GM12878 (cell line): ENCODE measurements around the gene SLC66A3. TPM values are rescaled to one million over a fixed set of nuclear protein-coding genes. Genes with fewer than 3 reads are reported as not detected.

Experiments used
- ATAC-seq: fragments of 200-7000 bp; cut with Tn5 transposase; 3 replicates; pipeline ENCODE4 v1.9.1; 2020; ENCODE audit warnings: mild to moderate bottlenecking, moderate library complexity
- BruUV-seq: library from RNA; stranded (reverse); fragments of 400-500 nt; replicated peaks from 2 replicates; lab custom pipeline; 2021; lab: Mats Ljungman, UMichigan
- CTCF ChIA-PET: fragments of 300-600 bp; sonication (Branson Sonifier 250); formaldehyde crosslinking; extraction: SDS; loops from one replicate; lab custom pipeline; 2021; ENCODE audit warnings: inconsistent platforms; lab: Yijun Ruan, JAX
- POLR2A ChIA-PET: fragments of 350-600 bp; formaldehyde crosslinking; extraction: SDS; loops from one replicate; lab custom pipeline; 2021; ENCODE audit warnings: inconsistent platforms; lab: Charles Lee
- RAD21 ChIA-PET: fragments of 300-600 bp; sonication (Branson Sonifier 250); formaldehyde crosslinking; loops from one replicate; lab custom pipeline; 2023; ENCODE audit warnings: antibody characterized with exemption; ENCODE audit not compliant: unreplicated experiment; lab: Charles Lee
- SMC1A ChIA-PET: fragments of 300-600 bp; sonication (Branson Sonifier 250); formaldehyde crosslinking; loops from one replicate; lab custom pipeline; 2023; ENCODE audit not compliant: unreplicated experiment, uncharacterized antibody; lab: Charles Lee
- DNase-seq: peaks from one replicate; pipeline ENCODE4 v3.0.0-alpha.2; 2011; ENCODE audit warnings: low read depth, low spot score
- FAIRE-seq: peaks from 3 replicates; lab custom pipeline; 2011; peaks lifted over from hg19 to GRCh38; lab: Jason Lieb, UNC
- H2AFZ ChIP-seq: 2 replicates; pipeline ENCODE4 v1.6.0; 2011; ENCODE audit warnings: low read depth, low read length, control low read depth; ENCODE audit not compliant: control insufficient read depth
- H3K27ac ChIP-seq: 2 replicates; pipeline ENCODE4 v1.5.1; 2011; ENCODE audit warnings: control low read depth; ENCODE audit not compliant: control insufficient read depth, insufficient read depth
- H3K27me3 ChIP-seq, 2 experiments: replicated peaks in 1 of 2; 2 replicates each; pipeline versions ENCODE4 v1.6.0 to v1.6.1; 2011; ENCODE audit warnings: low read length in 1 of 2; ENCODE audit not compliant: control insufficient read depth in 2 of 2, insufficient read depth in 2 of 2
- H3K36me3 ChIP-seq, 2 experiments: 2 replicates each; pipeline ENCODE4 v1.5.1; 2011; ENCODE audit warnings: low read length in 1 of 2; ENCODE audit not compliant: control insufficient read depth in 2 of 2, insufficient read depth in 2 of 2
- H3K4me1 ChIP-seq: 2 replicates; pipeline ENCODE4 v1.6.1; 2011; ENCODE audit warnings: mild to moderate bottlenecking, low read length, moderate library complexity, mixed read lengths; ENCODE audit not compliant: control insufficient read depth, insufficient read depth
- H3K4me2 ChIP-seq: 2 replicates; pipeline ENCODE4 v1.6.0; 2011; ENCODE audit warnings: control low read depth; ENCODE audit not compliant: control insufficient read depth, insufficient read depth
- H3K4me3 ChIP-seq: fragments of 200-600 bp; sonication (generic); 2 replicates; pipeline ENCODE4 v1.5.1; 2016
- H3K79me2 ChIP-seq: 2 replicates; pipeline ENCODE4 v1.6.0; 2011; ENCODE audit warnings: low read length; ENCODE audit not compliant: control insufficient read depth, insufficient read depth
- H3K9ac ChIP-seq: 2 replicates; pipeline ENCODE4 v1.8.0; 2011; ENCODE audit warnings: low read length, control low read depth, mixed read lengths; ENCODE audit not compliant: control insufficient read depth, insufficient read depth
- H3K9me3 ChIP-seq: replicated peaks from 3 replicates; pipeline ENCODE4 v1.5.1; 2011; ENCODE audit warnings: mild to moderate bottlenecking, low read length; ENCODE audit not compliant: control insufficient read depth, insufficient read depth
- H4K20me1 ChIP-seq: 2 replicates; pipeline ENCODE4 v1.6.0; 2011; ENCODE audit not compliant: control insufficient read depth, insufficient read depth
- BCL11A ChIP-seq: IDR thresholded peaks from 2 replicates; pipeline ENCODE4 v1.6.1; 2011; ENCODE audit warnings: low read depth, low read length
- BMI1 ChIP-seq: fragments of 450-650 bp; IDR thresholded peaks from 2 replicates; pipeline ENCODE4 v1.6.1; 2016; ENCODE audit warnings: mild to moderate bottlenecking, moderate library complexity, borderline replicate concordance
- CHD1 ChIP-seq: IDR thresholded peaks from 2 replicates; pipeline ENCODE4 v1.6.1; 2012; ENCODE audit warnings: low read depth, low read length, improper control_type of control experiment
- ESRRA ChIP-seq: IDR thresholded peaks from 2 replicates; pipeline ENCODE4 v1.6.1; 2012; ENCODE audit warnings: mild to moderate bottlenecking, low read length, improper control_type of control experiment
- GABPA ChIP-seq: IDR thresholded peaks from 2 replicates; pipeline ENCODE4 v1.6.1; 2014; ENCODE audit warnings: antibody characterized with exemption, low read depth, mild to moderate bottlenecking, inconsistent platforms
- GATAD2B ChIP-seq: fragments of 450-650 bp; conservative IDR thresholded peaks from 2 replicates; pipeline ENCODE4 v1.6.1; 2017; ENCODE audit warnings: low read depth, mild to moderate bottlenecking, moderate library complexity
- JUNB ChIP-seq: IDR thresholded peaks from 2 replicates; pipeline ENCODE4 v1.6.1; 2016; ENCODE audit warnings: antibody characterized with exemption, mild to moderate bottlenecking
- JUND ChIP-seq: IDR thresholded peaks from 2 replicates; pipeline ENCODE4 v1.6.1; 2012; ENCODE audit warnings: low read depth, mild to moderate bottlenecking, low read length, improper control_type of control experiment, moderate library complexity
- MEF2B ChIP-seq: fragments of 450-650 bp; IDR thresholded peaks from 2 replicates; pipeline ENCODE4 v1.6.1; 2018; ENCODE audit warnings: mild to moderate bottlenecking, moderate library complexity; ENCODE audit not compliant: partially characterized antibody, poor library complexity, severe bottlenecking
- MTA2 ChIP-seq: fragments of 450-650 bp; IDR thresholded peaks from 2 replicates; pipeline ENCODE4 v1.6.1; 2016; ENCODE audit warnings: low read depth, mild to moderate bottlenecking, moderate library complexity
- NBN ChIP-seq: fragments of 450-650 bp; IDR thresholded peaks from 2 replicates; pipeline ENCODE4 v1.6.1; 2016
- NFXL1 ChIP-seq: fragments of 450-650 bp; IDR thresholded peaks from 2 replicates; pipeline ENCODE4 v1.6.1; 2017; ENCODE audit warnings: antibody characterized with exemption, mild to moderate bottlenecking, borderline replicate concordance
- NR2F1 ChIP-seq: fragments of 450-650 bp; conservative IDR thresholded peaks from 2 replicates; pipeline ENCODE4 v1.6.1; 2017; ENCODE audit warnings: mild to moderate bottlenecking
- NRF1 ChIP-seq: conservative IDR thresholded peaks from 2 replicates; pipeline ENCODE4 v1.6.1; 2011; ENCODE audit warnings: mild to moderate bottlenecking, low read depth, low read length, improper control_type of control experiment
- POLR2A ChIP-seq: IDR thresholded peaks from 2 replicates; pipeline ENCODE4 v1.6.1; 2011; ENCODE audit warnings: low read depth, mild to moderate bottlenecking, low read length
- RUNX3 ChIP-seq: IDR thresholded peaks from 2 replicates; pipeline ENCODE4 v1.6.1; 2012; ENCODE audit warnings: low read length, inconsistent platforms
- SIN3A ChIP-seq: IDR thresholded peaks from 2 replicates; pipeline ENCODE4 v1.6.1; 2012; ENCODE audit warnings: low read depth, low read length, improper control_type of control experiment
- ZNF217 ChIP-seq: fragments of 450-650 bp; IDR thresholded peaks from 2 replicates; pipeline ENCODE4 v1.6.1; 2017; ENCODE audit warnings: antibody characterized with exemption, mild to moderate bottlenecking
- ZNF622 ChIP-seq: fragments of 450-650 bp; IDR thresholded peaks from 2 replicates; pipeline ENCODE4 v1.6.1; 2017; ENCODE audit warnings: mild to moderate bottlenecking, inconsistent platforms
- ZNF687 ChIP-seq: fragments of 450-650 bp; IDR thresholded peaks from 2 replicates; pipeline ENCODE4 v1.6.1; 2017; ENCODE audit warnings: mild to moderate bottlenecking, moderate library complexity
- WGBS: methylation state at CpG from one replicate; pipeline ENCODE4 v1.1.6; 2016; ENCODE audit warnings: low lambda C conversion rate; ENCODE audit not compliant: insufficient replicate concordance, insufficient coverage; ENCODE audit errors: missing lambda C conversion rate; 5-methylcytosine and 5-hydroxymethylcytosine counted together
- in situ Hi-C: fragments of 300-500 bp; cut with MboI; formaldehyde crosslinking; loops from 9 replicates; pipeline ENCODE4 v1.14.3; 2018; ENCODE audit warnings: mixed read lengths
- intact Hi-C: fragments of 100-400 bp; cut with micrococcal nuclease; formaldehyde crosslinking; loops from one replicate; pipeline ENCODE4 v1.14.2; 2022; ENCODE audit not compliant: unreplicated experiment
- polyA plus RNA-seq, 11 experiments: library from polyadenylated mRNA; depleted of rRNA in 4 of 11; unstranded in 6 of 11; stranded (reverse) in 5 of 11; fragments of >200 nt; fragmentation: Nextera tagmentation in 4 of 11; fragmentation: Illumina TruSeq in 1 of 11; extraction: Ambion mirVana in 4 of 11; extraction: Trizol in 1 of 11; gene quantifications; 1 replicate in 1 of 11; 2 replicates in 10 of 11; pipeline versions ENCODE4 v1.2.1 to v1.2.3, GENCODE V29; 2011 to 2016; ENCODE audit warnings: inconsistent platforms in 2 of 11, missing spikeins in 2 of 11, low read depth in 1 of 11
- total RNA-seq, 4 experiments: library from RNA; depleted of rRNA in 3 of 4; stranded (reverse); fragments of >200 nt in 3 of 4; fragmentation: Illumina TruSeq in 1 of 4; extraction: Trizol in 1 of 4; gene quantifications; 2 replicates each; pipeline versions ENCODE4 v1.2.1 to v1.2.3, GENCODE V29; 2013 to 2021

Gene SLC66A3
- total and polyA plus RNA-seq, 10 of the 15 experiments (the other 5 are each of a cell fraction or from before 2014, with no cell fraction given), result 1.4 to 14.2 (median 6.4) TPM

- TF ChIP-seq ZNF687, result no peak
- no peak for TF ChIP-seq ESRRA
- TF ChIP-seq MEF2B, result no peak
- TF ChIP-seq JUNB, result no peak
- TF ChIP-seq ZNF217, result no peak
- TF ChIP-seq POLR2A, result no peak
- TF ChIP-seq GATAD2B, result no peak
These were observed 21.3 kb upstream of the SLC66A3 start (continued) for GRCh38 chr2:11133936-11134320.

GRCh38 chr2:11134349-11134748 is 20.9 kb upstream of the SLC66A3 start:
- no peaks in the 10 kb centered on the region for H3K9me3 ChIP-seq
- peaks cover 8% of the 10 kb centered on the region for H3K4me1 ChIP-seq
- no peak for FAIRE-seq
- no peak overlapping the region for H3K9ac ChIP-seq
- WGBS, result 66% methylated on average over 5 of the region's 5 CpGs
- H3K36me3 ChIP-seq, result no peaks in the 10 kb centered on the region
- BruUV-seq, result no TSS peak
- H2AFZ ChIP-seq, result no peak overlapping the region
- intact Hi-C loops (loop anchor here (5.0 to 10.0 kb wide), 2 partner anchors 210 to 343 kb away; partner anchors contain the start of gene ROCK2), in situ Hi-C loops (loop anchor here (5.0 kb wide), 2 partner anchors 313 to 448 kb away; no protein-coding TSS in a partner anchor)
- CTCF ChIA-PET, result interaction anchor here (0.9 to 7.4 kb wide), 4 partner anchors 277 to 450 kb away, joined by 4 to 122 read pairs (median 34); no protein-coding TSS in a partner anchor
- SMC1A ChIA-PET, result interaction anchor here (1.2 to 3.9 kb wide), 4 partner anchors 101 to 453 kb away, joined by 3 to 30 read pairs (median 12); no protein-coding TSS in a partner anchor
- no peak for DNase-seq
- no peak overlapping the region for H3K4me2 ChIP-seq
- no peaks in the 10 kb centered on the region for H4K20me1 ChIP-seq
- POLR2A ChIA-PET, result no interaction called here
- TF ChIP-seq NRF1 (no peak), CHD1 (no peak), ZNF622 (no peak), JUND (no peak), BCL11A (no peak), MTA2 (no peak), GABPA (no peak), RUNX3 (no peak), NR2F1 (no peak), NFXL1 (no peak), SIN3A (no peak), GATAD2B (no peak), NBN (no peak), BMI1 (no peak)
- no peak overlapping the region for H3K4me3 ChIP-seq
- no peaks in the 10 kb centered on the region; a peak in 1 of 4 replicates for H3K27me3 ChIP-seq
- ATAC-seq, result no peak
- RAD21 ChIA-PET, result interaction anchor here (2.4 to 3.6 kb wide), 2 partner anchors 10 to 277 kb away, joined by 5 to 20 read pairs; no protein-coding TSS in a partner anchor
- no peaks in the 10 kb centered on the region for H3K79me2 ChIP-seq
- no peak overlapping the region for H3K27ac ChIP-seq
